Activated CD4-positive, alpha-beta T cell treated with anti-CD3 and anti-CD28 coated beads, Interleukin-2, amount 10 ng/mL, durations not matched to agents 7 days and 5 days (primary cell): ENCODE results near the gene NPEPPS. TPM values are rescaled to one million over a fixed set of nuclear protein-coding genes. Genes with fewer than 3 reads are reported as not detected.

Experiments used
- CTCF ChIA-PET: fragments of 350-600 bp; sonication (Branson Sonifier 250); formaldehyde crosslinking; loops from one replicate; lab custom pipeline; 2021; ENCODE audit warnings: antibody characterized with exemption; lab: Charles Lee
- POLR2A ChIA-PET: fragments of 350-600 bp; sonication (Branson Sonifier 250); formaldehyde crosslinking; loops from one replicate; lab custom pipeline; 2021; ENCODE audit warnings: antibody characterized with exemption; lab: Charles Lee
- DNase-seq: peaks from one replicate; pipeline ENCODE4 v3.0.0-alpha.2; 2020
- H3K27ac Mint-ChIP-seq: one replicate; pipeline ENCODE4 v1.8.0; 2021; ENCODE audit warnings: mild to moderate bottlenecking, moderate library complexity, mixed read lengths
- H3K27me3 Mint-ChIP-seq: one replicate; pipeline ENCODE4 v1.8.0; 2021; ENCODE audit warnings: mixed read lengths
- H3K36me3 Mint-ChIP-seq: one replicate; pipeline ENCODE4 v1.8.0; 2021; ENCODE audit warnings: low read depth, mixed read lengths
- H3K4me1 Mint-ChIP-seq: one replicate; pipeline ENCODE4 v1.8.0; 2021; ENCODE audit warnings: mixed read lengths
- H3K4me3 Mint-ChIP-seq: one replicate; pipeline ENCODE4 v1.8.0; 2021; ENCODE audit warnings: mild to moderate bottlenecking, moderate library complexity, mixed read lengths
- H3K9me3 Mint-ChIP-seq: one replicate; pipeline ENCODE4 v1.8.0; 2021; ENCODE audit warnings: mixed read lengths
- total RNA-seq, 2 experiments: library from RNA; stranded (reverse); gene quantifications; one replicate each; pipeline ENCODE4 v1.2.3, GENCODE V29; 2021

The NPEPPS gene
- total RNA-seq, 2 experiments from 2014 or later: 79.6 to 110 TPM

DNA sequence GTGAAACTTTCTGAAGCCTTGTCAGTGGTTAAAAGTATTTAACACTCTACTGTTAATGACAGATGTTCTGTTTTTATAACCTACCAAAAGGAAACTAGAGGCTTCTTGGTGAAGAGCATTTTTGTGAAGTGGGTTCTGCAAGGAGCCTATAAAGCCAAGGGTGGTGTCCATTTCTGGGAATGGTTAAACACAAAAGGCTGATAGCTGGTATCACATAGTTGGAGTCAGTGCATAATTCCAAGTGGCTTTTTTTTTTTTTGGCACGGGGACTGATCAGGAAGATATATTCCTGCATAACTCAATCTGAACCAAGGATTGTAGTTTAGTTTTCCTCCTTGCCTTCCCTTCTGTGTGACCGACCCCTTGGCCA is 91.3 kb downstream of the NPEPPS start:
- Mint-ChIP-seq H3K36me3 (peaks cover 40% of the 10 kb centered on the region), H3K4me3 (no peak overlapping the region), H3K9me3 (no peaks in the 10 kb centered on the region), H3K4me1 (peaks cover 20% of the 10 kb centered on the region), H3K27ac (peak overlapping the region; percentile 69), H3K27me3 (no peaks in the 10 kb centered on the region)
- ChIA-PET CTCF (interaction anchor here (1.1 kb wide), 1 partner anchor 13 kb away, joined by 3 read pairs; no protein-coding TSS in a partner anchor), POLR2A (no interaction called here)
- DNase-seq: no peak

DNA sequence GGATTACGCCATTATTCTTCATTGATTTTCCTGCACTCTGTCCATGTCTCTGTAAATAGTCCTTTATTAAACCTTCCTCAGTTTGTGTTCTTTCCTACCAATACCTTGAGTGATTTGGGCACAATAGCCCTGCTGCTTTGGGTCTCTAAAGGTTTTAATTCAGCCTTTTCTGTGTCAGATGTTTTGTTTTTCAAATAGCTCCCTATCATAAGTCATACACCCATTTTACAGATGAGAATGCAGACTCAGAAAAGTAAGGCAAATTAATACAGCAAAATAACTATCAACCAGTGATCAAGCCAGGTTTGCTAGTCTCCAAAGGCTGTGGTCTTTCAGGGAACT is 93.8 kb downstream of the NPEPPS start:
- POLR2A ChIA-PET: no interaction called here
- H3K4me1 Mint-ChIP-seq: peaks cover 19% of the 10 kb centered on the region
- DNase-seq: no peak
- peaks cover 25% of the 10 kb centered on the region for H3K36me3 Mint-ChIP-seq
- CTCF ChIA-PET: interaction anchor here (0.8 to 1.9 kb wide), 3 partner anchors 9 to 198 kb away, joined by 3 to 8 read pairs (median 6); no protein-coding TSS in a partner anchor
- H3K9me3 Mint-ChIP-seq: no peaks in the 10 kb centered on the region
- H3K27me3 Mint-ChIP-seq: no peaks in the 10 kb centered on the region
- H3K4me3 Mint-ChIP-seq: no peak overlapping the region
- no peak overlapping the region for H3K27ac Mint-ChIP-seq

DNA sequence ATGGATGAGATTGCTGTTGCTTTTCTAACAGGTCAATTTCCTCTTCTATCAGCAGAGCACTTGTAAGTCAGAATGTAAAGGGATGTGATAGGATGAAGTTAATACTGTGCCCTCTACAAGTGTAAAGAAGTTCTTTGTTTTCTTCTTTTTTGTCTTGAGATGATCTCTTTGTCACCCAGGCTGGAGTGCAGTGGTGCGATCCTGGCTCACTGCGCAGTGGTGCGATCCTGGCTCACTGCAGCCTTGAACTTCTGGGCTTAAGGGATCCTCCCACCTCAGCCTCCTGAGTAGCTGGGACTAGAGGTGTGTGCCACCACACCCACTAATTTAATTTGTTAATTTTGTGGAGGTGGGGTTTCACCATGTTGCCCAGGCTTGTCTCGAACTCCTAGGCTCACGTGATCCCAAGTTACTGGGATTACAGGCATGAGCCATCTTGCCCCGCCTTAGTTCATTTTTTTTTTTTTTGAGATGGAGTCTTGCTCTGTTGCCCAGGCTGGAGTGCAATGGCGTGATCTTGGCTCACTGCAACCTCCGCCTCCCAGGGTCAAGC is 97.2 kb downstream of the NPEPPS start:
- Mint-ChIP-seq H3K4me1 (peaks cover 3% of the 10 kb centered on the region), H3K9me3 (no peaks in the 10 kb centered on the region), H3K27ac (no peak overlapping the region), H3K36me3 (peaks cover 9% of the 10 kb centered on the region), H3K4me3 (no peak overlapping the region), H3K27me3 (no peaks in the 10 kb centered on the region)
- DNase-seq: no peak
- POLR2A ChIA-PET: interaction anchor here (0.7 kb wide), 1 partner anchor 535 kb away, joined by 3 read pairs; no protein-coding TSS in a partner anchor
- CTCF ChIA-PET: no interaction called here

DNA sequence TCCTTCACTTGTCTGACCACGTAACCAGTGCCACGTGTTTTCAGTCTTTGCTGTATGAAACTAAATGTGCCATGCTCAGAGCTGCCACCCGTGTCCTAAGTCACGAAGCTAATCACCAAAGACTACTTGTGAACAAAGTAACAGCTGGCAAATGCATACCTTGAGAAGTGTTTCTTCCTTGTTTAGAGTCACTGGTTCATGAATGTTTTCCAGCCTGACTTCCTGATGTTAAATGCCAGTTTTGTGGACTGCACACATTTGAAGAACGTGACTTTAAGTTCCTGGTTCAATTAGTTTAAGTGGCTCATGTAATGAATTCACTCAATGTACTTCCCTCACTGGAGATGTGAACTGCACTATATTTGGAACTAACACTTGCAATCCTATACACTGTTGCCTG is 98.9 kb downstream of the NPEPPS start:
- H3K36me3 Mint-ChIP-seq: peaks cover 3% of the 10 kb centered on the region
- H3K4me1 Mint-ChIP-seq: peaks cover 11% of the 10 kb centered on the region
- H3K27ac Mint-ChIP-seq: no peak overlapping the region
- ChIA-PET CTCF (interaction anchor here (0.6 to 1.0 kb wide), 4 partner anchors 14 to 26 kb away, joined by 3 to 7 read pairs (median 4); no protein-coding TSS in a partner anchor), POLR2A (no interaction called here)
- no peaks in the 10 kb centered on the region for H3K27me3 Mint-ChIP-seq
- no peaks in the 10 kb centered on the region for H3K9me3 Mint-ChIP-seq
- H3K4me3 Mint-ChIP-seq: no peak overlapping the region
- DNase-seq: no peak

DNA sequence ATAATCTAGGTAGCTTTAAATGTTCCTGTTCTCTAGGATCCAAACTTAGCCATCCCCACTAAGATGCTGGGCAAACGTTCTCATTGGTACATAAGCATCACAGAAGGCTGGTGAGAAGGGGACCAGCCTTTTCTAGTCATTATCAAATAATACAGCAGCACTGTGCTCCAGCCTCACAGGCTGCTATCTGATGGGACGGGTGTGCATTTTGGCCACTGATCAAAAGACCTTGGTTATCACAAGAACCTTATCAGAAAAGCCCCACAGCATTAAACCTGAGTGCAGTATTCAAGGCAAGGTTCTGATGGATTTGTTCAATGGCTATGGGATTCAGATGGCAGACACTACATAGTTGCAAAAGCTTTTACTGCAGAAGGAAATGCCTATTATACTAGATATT is 99.7 kb downstream of the NPEPPS start:
- no peak overlapping the region for H3K27ac Mint-ChIP-seq
- no peak for DNase-seq
- ChIA-PET CTCF (interaction anchor here (0.6 to 1.0 kb wide), 3 partner anchors 14 to 15 kb away, joined by 3 to 4 read pairs (median 3); no protein-coding TSS in a partner anchor), POLR2A (no interaction called here)
- peaks cover 14% of the 10 kb centered on the region for H3K4me1 Mint-ChIP-seq
- H3K9me3 Mint-ChIP-seq: no peaks in the 10 kb centered on the region
- H3K4me3 Mint-ChIP-seq: no peak overlapping the region
- H3K27me3 Mint-ChIP-seq: no peaks in the 10 kb centered on the region
- no peaks in the 10 kb centered on the region for H3K36me3 Mint-ChIP-seq

DNA sequence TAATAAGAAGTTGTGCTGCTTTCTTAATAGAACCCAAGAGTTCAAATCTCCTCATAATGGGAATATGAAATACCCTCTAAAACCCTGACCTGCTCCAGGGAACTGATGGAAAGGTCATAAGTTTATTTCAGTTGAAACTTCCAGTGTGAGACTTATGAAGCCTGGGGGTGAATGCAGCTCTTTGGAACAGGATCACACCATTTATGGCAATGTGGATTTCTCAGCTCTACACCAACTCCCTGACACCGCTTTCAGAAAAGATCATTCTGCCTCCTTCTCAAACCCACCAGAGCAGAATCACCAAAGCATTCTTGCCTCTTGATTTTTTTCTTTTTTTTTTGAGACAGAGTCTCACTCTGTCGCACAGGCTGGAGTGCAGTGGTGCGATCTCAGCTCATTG is 102.1 kb downstream of the NPEPPS start:
- Mint-ChIP-seq H3K4me3 (no peak overlapping the region), H3K9me3 (no peaks in the 10 kb centered on the region), H3K27ac (no peak overlapping the region), H3K4me1 (peaks cover 24% of the 10 kb centered on the region), H3K27me3 (no peaks in the 10 kb centered on the region), H3K36me3 (peaks cover 5% of the 10 kb centered on the region)
- DNase-seq: no peak
- ChIA-PET POLR2A (no interaction called here), CTCF (interaction anchor here (0.8 to 1.6 kb wide), 2 partner anchors 15 to 66 kb away, joined by 3 read pairs; no protein-coding TSS in a partner anchor)

DNA sequence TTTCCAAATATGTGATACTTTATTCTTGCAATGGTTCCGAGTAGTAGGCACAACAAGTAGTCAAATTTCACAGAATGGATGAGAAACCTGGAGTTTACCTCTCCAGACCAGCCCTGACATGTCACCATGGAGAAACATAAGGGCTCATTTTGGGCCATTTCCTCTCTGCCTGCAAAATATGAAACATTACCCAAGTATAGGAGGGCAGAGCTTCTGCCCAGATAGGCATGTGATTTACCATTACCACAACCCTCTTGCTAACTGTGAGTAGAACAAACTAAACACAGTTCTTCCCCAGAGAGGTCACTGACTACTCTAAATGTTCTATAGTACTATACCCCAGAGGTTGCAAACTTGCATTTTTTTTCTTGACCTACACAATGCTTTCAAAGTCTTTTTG is 103.1 kb downstream of the NPEPPS start:
- Mint-ChIP-seq H3K9me3 (no peaks in the 10 kb centered on the region), H3K27ac (no peak overlapping the region), H3K4me1 (peaks cover 26% of the 10 kb centered on the region), H3K36me3 (peaks cover 5% of the 10 kb centered on the region), H3K27me3 (no peaks in the 10 kb centered on the region), H3K4me3 (no peak overlapping the region)
- DNase-seq: no peak
- CTCF ChIA-PET: interaction anchor here (0.6 to 2.0 kb wide), 4 partner anchors 9 to 351 kb away, joined by 3 to 6 read pairs (median 4); no protein-coding TSS in a partner anchor
- POLR2A ChIA-PET: interaction anchor here (0.6 kb wide), 1 partner anchor 37 kb away, joined by 3 read pairs; no protein-coding TSS in a partner anchor

DNA sequence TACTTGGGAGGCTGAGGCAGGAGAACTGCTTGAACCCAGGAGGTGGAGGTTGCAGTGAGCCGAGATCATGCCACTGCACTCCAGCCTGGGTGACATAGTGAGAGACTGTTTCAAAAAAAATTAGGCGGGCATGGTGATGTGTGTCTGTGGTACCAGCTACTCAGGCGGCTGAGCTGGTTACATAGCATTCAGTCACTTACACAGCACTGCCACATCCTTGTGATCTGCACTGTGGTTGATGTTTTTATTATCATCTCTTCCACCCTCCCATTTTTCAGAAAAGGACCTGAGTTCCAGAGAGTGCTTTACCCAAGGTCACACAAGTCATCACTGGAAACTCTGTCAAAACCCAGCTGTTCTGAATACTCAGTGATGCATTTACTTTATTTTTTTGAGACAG is 104.0 kb downstream of the NPEPPS start:
- Mint-ChIP-seq H3K27me3 (no peaks in the 10 kb centered on the region), H3K36me3 (peaks cover 5% of the 10 kb centered on the region)

DNA sequence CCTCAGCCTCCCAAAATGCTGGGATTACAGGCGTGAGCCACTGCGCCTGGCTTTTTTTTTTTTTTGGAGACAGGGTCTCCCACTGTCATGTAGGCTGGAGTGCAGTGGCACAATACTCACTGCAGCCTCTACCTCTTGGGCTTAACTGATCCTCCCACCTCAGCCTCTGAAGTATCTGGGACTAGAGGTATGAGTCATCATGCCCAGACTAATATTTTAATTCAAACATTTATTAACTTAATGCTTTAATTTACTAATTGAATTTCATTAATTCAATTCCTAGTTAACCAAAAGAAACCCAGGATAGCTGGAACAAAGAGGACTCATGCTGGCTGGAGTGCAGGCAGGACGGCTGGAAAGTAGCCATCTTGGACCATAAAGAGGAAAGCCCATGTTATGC is 104.8 kb downstream of the NPEPPS start:
- H3K27ac Mint-ChIP-seq: no peak overlapping the region

More for the DNA sequence above, 104.0 kb downstream of the NPEPPS start:
- POLR2A ChIA-PET: interaction anchor here (0.6 kb wide), 1 partner anchor 267 kb away, joined by 3 read pairs; no protein-coding TSS in a partner anchor
- CTCF ChIA-PET: interaction anchor here (0.9 to 2.0 kb wide), 4 partner anchors 8 to 21 kb away, joined by 3 to 6 read pairs (median 4); no protein-coding TSS in a partner anchor
- no peaks in the 10 kb centered on the region for H3K9me3 Mint-ChIP-seq
- no peak for DNase-seq
- H3K4me1 Mint-ChIP-seq: peaks cover 27% of the 10 kb centered on the region
- no peak overlapping the region for H3K27ac Mint-ChIP-seq
- H3K4me3 Mint-ChIP-seq: no peak overlapping the region

DNA sequence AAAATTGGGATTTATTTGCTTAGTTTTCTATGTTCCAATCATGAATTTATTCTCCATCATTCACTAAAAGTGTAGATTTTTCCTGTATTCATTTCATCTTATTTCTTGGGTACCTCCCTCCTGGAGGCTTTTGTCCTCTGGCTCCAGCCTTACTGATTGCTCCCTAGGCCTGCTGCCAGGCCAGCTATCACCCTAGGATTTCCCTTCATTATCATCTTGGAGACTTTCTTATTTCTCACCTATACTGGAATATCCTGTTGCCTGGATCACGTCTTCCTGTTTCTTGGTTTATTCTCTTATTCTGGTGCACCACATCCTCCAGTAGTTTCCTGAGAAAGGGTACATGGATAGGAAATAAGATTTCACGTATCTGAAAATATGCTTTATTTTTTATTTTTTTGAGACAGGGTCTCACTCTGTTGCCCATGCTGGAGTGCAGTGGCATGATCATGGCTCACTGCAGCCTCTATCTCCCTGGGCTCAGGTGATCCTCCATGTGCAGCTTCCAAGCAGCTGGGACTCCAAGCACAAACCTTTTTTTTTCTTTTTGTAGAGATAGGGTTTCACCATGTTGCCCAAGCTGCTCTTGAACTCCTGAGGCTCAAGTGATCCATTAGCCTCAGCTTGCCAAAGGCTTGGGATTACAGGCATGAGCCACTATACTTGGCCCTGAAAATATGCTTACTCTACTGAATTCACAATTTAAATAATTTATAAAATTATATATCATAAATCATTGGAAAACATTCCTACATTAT is 105.5 kb downstream of the NPEPPS start:
- POLR2A ChIA-PET: no interaction called here
- peaks cover 5% of the 10 kb centered on the region for H3K36me3 Mint-ChIP-seq
- H3K4me3 Mint-ChIP-seq: no peak overlapping the region
- no peaks in the 10 kb centered on the region for H3K9me3 Mint-ChIP-seq
- H3K4me1 Mint-ChIP-seq: peaks cover 27% of the 10 kb centered on the region
- CTCF ChIA-PET: interaction anchor here (0.6 to 0.7 kb wide), 2 partner anchors 18 to 192 kb away, joined by 3 to 5 read pairs; no protein-coding TSS in a partner anchor
- H3K27me3 Mint-ChIP-seq: no peaks in the 10 kb centered on the region
- peak overlapping the region; percentile 23 for H3K27ac Mint-ChIP-seq
- no peak for DNase-seq

More for the DNA sequence above, 104.8 kb downstream of the NPEPPS start:
- CTCF ChIA-PET: interaction anchor here (0.6 to 1.3 kb wide), 6 partner anchors 11 to 426 kb away, joined by 3 to 5 read pairs (median 3); no protein-coding TSS in a partner anchor
- POLR2A ChIA-PET: no interaction called here
- no peak for DNase-seq
- Mint-ChIP-seq H3K9me3 (no peaks in the 10 kb centered on the region), H3K27me3 (no peaks in the 10 kb centered on the region), H3K4me1 (peaks cover 27% of the 10 kb centered on the region), H3K36me3 (peaks cover 5% of the 10 kb centered on the region), H3K4me3 (no peak overlapping the region)

DNA sequence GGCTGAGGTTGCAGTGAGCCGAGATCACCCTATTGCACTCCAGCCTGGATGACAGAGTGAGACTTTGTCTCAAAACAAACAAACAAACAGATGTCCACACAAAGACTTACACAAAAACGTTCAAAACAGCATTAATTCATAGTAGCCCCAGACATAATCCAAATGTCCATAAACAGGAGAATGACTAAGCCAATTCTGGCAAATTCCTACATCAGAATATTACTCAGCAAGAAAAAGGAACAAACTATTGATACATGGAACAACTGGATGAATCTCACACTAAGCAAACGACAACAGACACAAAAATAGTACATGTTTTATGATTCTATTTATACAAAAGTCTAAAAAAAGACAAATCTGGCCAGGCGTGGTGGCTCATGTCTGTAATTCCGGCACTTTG is 108.0 kb downstream of the NPEPPS start:
- CTCF ChIA-PET: interaction anchor here (1.1 kb wide), 1 partner anchor 21 kb away, joined by 3 read pairs; no protein-coding TSS in a partner anchor

DNA sequence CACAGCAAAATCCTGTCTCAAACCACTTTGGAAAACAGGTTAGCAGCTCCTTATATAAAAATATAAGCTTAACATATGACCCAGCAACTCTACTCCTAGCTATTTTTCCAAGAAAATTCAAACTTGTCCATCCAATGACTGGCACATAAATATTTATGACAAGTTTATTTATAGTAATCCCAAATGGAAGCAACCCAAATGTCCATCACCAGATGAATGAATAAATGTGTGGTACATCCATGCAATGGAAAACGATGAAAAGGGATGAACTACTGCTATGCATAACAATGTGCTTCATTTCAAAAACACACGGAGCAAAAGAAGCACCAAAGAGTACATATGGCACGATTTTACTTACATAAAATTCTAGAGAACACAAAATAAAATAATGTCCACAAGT is 109.2 kb downstream of the NPEPPS start:
- H3K27ac Mint-ChIP-seq: no peak overlapping the region
- H3K4me1 Mint-ChIP-seq: peaks cover 16% of the 10 kb centered on the region
- no peak overlapping the region for H3K4me3 Mint-ChIP-seq
- peaks cover 5% of the 10 kb centered on the region for H3K36me3 Mint-ChIP-seq
- no peak for DNase-seq
- H3K9me3 Mint-ChIP-seq: no peaks in the 10 kb centered on the region
- POLR2A ChIA-PET: no interaction called here
- no peaks in the 10 kb centered on the region for H3K27me3 Mint-ChIP-seq
- CTCF ChIA-PET: interaction anchor here (0.5 to 0.6 kb wide), 2 partner anchors 28 to 114 kb away, joined by 3 read pairs; no protein-coding TSS in a partner anchor

More for the DNA sequence above, 108.0 kb downstream of the NPEPPS start:
- no peak for DNase-seq
- H3K4me1 Mint-ChIP-seq: peaks cover 26% of the 10 kb centered on the region
- H3K36me3 Mint-ChIP-seq: peaks cover 5% of the 10 kb centered on the region
- H3K9me3 Mint-ChIP-seq: no peaks in the 10 kb centered on the region
- no peaks in the 10 kb centered on the region for H3K27me3 Mint-ChIP-seq
- POLR2A ChIA-PET: no interaction called here
- H3K4me3 Mint-ChIP-seq: no peak overlapping the region
- H3K27ac Mint-ChIP-seq: no peak overlapping the region

DNA sequence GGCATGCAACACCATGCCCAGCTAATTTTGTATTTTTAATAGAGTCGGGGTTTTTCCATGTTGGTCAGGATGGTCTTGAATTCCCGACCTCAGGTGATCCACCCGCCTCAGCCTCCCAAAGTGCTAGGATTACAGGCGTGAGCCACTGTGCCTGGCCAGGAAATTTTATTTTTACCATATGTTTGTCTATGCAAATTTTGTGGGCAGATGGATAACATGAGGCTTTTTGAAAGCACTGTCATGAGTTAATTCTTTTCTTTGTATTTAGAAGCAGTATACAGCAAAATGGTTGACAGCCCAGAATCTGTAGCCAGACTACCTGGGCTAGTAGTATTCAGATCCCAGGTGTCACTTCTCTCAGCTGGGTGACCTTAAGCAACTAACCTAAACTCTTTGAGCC is 110.3 kb downstream of the NPEPPS start:
- peaks cover 5% of the 10 kb centered on the region for H3K36me3 Mint-ChIP-seq
- ChIA-PET CTCF (no interaction called here), POLR2A (no interaction called here)
- H3K4me1 Mint-ChIP-seq: peaks cover 13% of the 10 kb centered on the region
- no peaks in the 10 kb centered on the region for H3K27me3 Mint-ChIP-seq
- H3K4me3 Mint-ChIP-seq: no peak overlapping the region
- no peak for DNase-seq
- H3K27ac Mint-ChIP-seq: no peak overlapping the region
- no peaks in the 10 kb centered on the region for H3K9me3 Mint-ChIP-seq
